Panc1 (cell line): Measurements from ENCODE around the gene COL5A1. TPM values are rescaled to one million over a fixed set of nuclear protein-coding genes. Genes with fewer than 3 reads are reported as not detected.

Experiments
- ATAC-seq: fragments of 200-7000 bp; cut with Tn5 transposase; 2 replicates; pipeline ENCODE4 v1.9.1; 2020; ENCODE audit warnings: mild to moderate bottlenecking, moderate library complexity
- BruUV-seq: library from RNA; stranded (reverse); fragments of 400-500 nt; replicated peaks from 2 replicates; lab custom pipeline; 2021; lab: Mats Ljungman, UMichigan
- CTCF ChIA-PET: fragments of 300-600 bp; sonication (Branson Sonifier 250); formaldehyde crosslinking; loops from one replicate; lab custom pipeline; 2022; ENCODE audit warnings: antibody characterized with exemption; lab: Charles Lee
- POLR2A ChIA-PET: fragments of 300-600 bp; sonication (Branson Sonifier 250); formaldehyde crosslinking; loops from one replicate; lab custom pipeline; 2022; ENCODE audit warnings: antibody characterized with exemption; lab: Charles Lee
- DNase-seq: peaks from one replicate; pipeline ENCODE4 v3.0.0-alpha.2; 2010; ENCODE audit warnings: low read depth, low spot score
- H3K27ac ChIP-seq: 2 replicates; pipeline ENCODE4 v1.5.1; 2011; ENCODE audit warnings: mild to moderate bottlenecking, low read length, inconsistent platforms
- H3K27me3 ChIP-seq: fragments of 200-500 bp; sonication (Bioruptor generic); 2 replicates; pipeline ENCODE4 v1.6.0; 2014; ENCODE audit warnings: low read length, inconsistent platforms; ENCODE audit not compliant: control insufficient read depth, insufficient read depth
- H3K36me3 ChIP-seq: fragments of 200-500 bp; sonication (Bioruptor generic); 2 replicates; pipeline ENCODE4 v1.5.1; 2014; ENCODE audit warnings: inconsistent platforms, mild to moderate bottlenecking, low read length, moderate library complexity; ENCODE audit not compliant: control insufficient read depth, insufficient read depth
- H3K4me1 ChIP-seq: 2 replicates; pipeline ENCODE4 v1.5.1; 2011; ENCODE audit warnings: inconsistent platforms, mild to moderate bottlenecking, low read length, moderate library complexity; ENCODE audit not compliant: control insufficient read depth, insufficient read depth
- H3K4me3 ChIP-seq, 2 experiments: 2 replicates each; pipeline ENCODE4 v1.5.1; 2011 to 2012; ENCODE audit warnings: low read depth in 2 of 2, low read length in 2 of 2, mild to moderate bottlenecking in 2 of 2, inconsistent platforms in 1 of 2, moderate library complexity in 1 of 2
- H3K9me3 ChIP-seq: fragments of 200-500 bp; sonication (Bioruptor generic); 2 replicates; pipeline ENCODE4 v1.5.1; 2014; ENCODE audit warnings: low read depth, mild to moderate bottlenecking, inconsistent platforms, low read length, moderate library complexity; ENCODE audit not compliant: control insufficient read depth, insufficient read depth
- CTCF ChIP-seq: fragments of 450-650 bp; IDR thresholded peaks from 2 replicates; pipeline ENCODE4 v1.5.1; 2017; ENCODE audit warnings: mild to moderate bottlenecking
- POLR2AphosphoS5 ChIP-seq: IDR thresholded peaks from 2 replicates; pipeline ENCODE4 v1.6.1; 2012; ENCODE audit warnings: mild to moderate bottlenecking, low read depth, low read length, moderate library complexity
- REST ChIP-seq, 2 experiments: IDR thresholded peaks; 2 replicates each; pipeline ENCODE4 v1.6.1; 2011 to 2012; ENCODE audit warnings: low read depth in 2 of 2, control low read depth in 1 of 2, low read length in 1 of 2, mild to moderate bottlenecking in 1 of 2, moderate library complexity in 1 of 2; ENCODE audit not compliant: insufficient read depth in 1 of 2
- SIN3A ChIP-seq: IDR thresholded peaks from 2 replicates; pipeline ENCODE4 v1.6.1; 2012; ENCODE audit warnings: low read depth, mild to moderate bottlenecking, low read length, moderate library complexity, borderline replicate concordance; ENCODE audit not compliant: insufficient read depth
- TCF7L2 ChIP-seq: IDR thresholded peaks from 2 replicates; pipeline ENCODE4 v1.6.1; 2011; ENCODE audit warnings: mild to moderate bottlenecking, low read depth, low read length, inconsistent platforms
- in situ Hi-C: cut with HindIII; loops from 2 replicates; pipeline ENCODE4 v1.10.0; 2016; ENCODE audit warnings: low sequenced_read_pairs, low pct_unique_long_range_greater_than_20kb
- intact Hi-C: fragments of 100-400 bp; cut with micrococcal nuclease; formaldehyde crosslinking; loops from one replicate; pipeline ENCODE4 v1.10.0; 2022; ENCODE audit not compliant: unreplicated experiment
- total RNA-seq: library from RNA; stranded (reverse); gene quantifications from one replicate; pipeline ENCODE4 v1.2.1, GENCODE V29; 2021; ENCODE audit not compliant: unreplicated experiment

Gene COL5A1
- total RNA-seq, 1 experiment from 2014 or later, result 5.7 TPM

- TF ChIP-seq TCF7L2, result no peak
- TF ChIP-seq CTCF, result no peak
- no peak for TF ChIP-seq SIN3A
- TF ChIP-seq REST (IDR thresholded peaks at IDR 0.05; ENCODE audit: insufficient read depth in 1 of 2, low read depth in 2 of 2, low read length in 1 of 2), result no peak
- no peak for TF ChIP-seq POLR2AphosphoS5
- ChIA-PET POLR2A (interaction anchor here (0.5 kb wide), 1 partner anchor 212 kb away, joined by 9 read pairs; no protein-coding TSS in a partner anchor), CTCF (no interaction called here)
- Histone ChIP-seq H3K27me3 (peaks cover 2% of the 10 kb centered on the region; the same call in 1 of the 2 replicates), H3K9me3 (no peaks in the 10 kb centered on the region), H3K36me3 (no peaks in the 10 kb centered on the region), H3K4me3 (no peak overlapping the region), H3K4me1 (no peaks in the 10 kb centered on the region), H3K27ac (no peak overlapping the region)
- ATAC-seq (no peak), DNase-seq (no peak)
- intact Hi-C loops (no loop called here), in situ Hi-C loops (no loop called here)
- BruUV-seq, result no TSS peak
Observed at GRCh38 chr9:134724202-134724911, 82.8 kb downstream of the COL5A1 start.

GRCh38 chr9:134724912-134725604 is 83.5 kb downstream of the COL5A1 start:
- Histone ChIP-seq H3K27ac (no peak overlapping the region), H3K36me3 (no peaks in the 10 kb centered on the region), H3K27me3 (peaks cover 2% of the 10 kb centered on the region; the same call in 1 of the 2 replicates), H3K4me1 (no peaks in the 10 kb centered on the region), H3K4me3 (no peak overlapping the region), H3K9me3 (no peaks in the 10 kb centered on the region)
- CTCF ChIA-PET, result no interaction called here
- in situ Hi-C loops, result no loop called here
- POLR2A ChIA-PET, result no interaction called here
- no peak for ATAC-seq
- no TSS peak for BruUV-seq
- TF ChIP-seq CTCF, result no peak
- TF ChIP-seq TCF7L2, result no peak
- no peak for TF ChIP-seq REST (IDR thresholded peaks at IDR 0.05; ENCODE audit: insufficient read depth in 1 of 2, low read depth in 2 of 2, low read length in 1 of 2)
- no peak for TF ChIP-seq POLR2AphosphoS5
- no peak for TF ChIP-seq SIN3A
- intact Hi-C loops, result no loop called here
- no peak for DNase-seq
